Upper lobe of left lung (tissue), 6 donors: Measurements from ENCODE around the gene LAD1. TPM values are rescaled to one million over a fixed set of nuclear protein-coding genes. Genes with fewer than 3 reads are reported as not detected.

ENCODE experiments used
- ATAC-seq, 2 donors: fragments of 200-7000 bp; cut with Tn5 transposase; one replicate each; pipeline ENCODE4 v1.9.1; 2022; ENCODE audit warnings: mild to moderate bottlenecking in 2 of 2, moderate library complexity in 2 of 2; ENCODE audit not compliant: low FRiP score in 2 of 2
- DNase-seq, 2 donors: peaks; one replicate each; pipeline ENCODE4 v3.0.0-alpha.2; 2019 to 2020
- H3K27ac ChIP-seq, 4 donors: fragments of 200-600 bp; sonication (generic); one replicate each; pipeline ENCODE4 v1.5.1; 2016 to 2019
- H3K27me3 ChIP-seq, 4 donors: fragments of 200-600 bp; sonication (generic); one replicate each; pipeline ENCODE4 v1.5.1; 2017 to 2019
- H3K36me3 ChIP-seq, 4 donors: fragments of 200-600 bp; sonication (generic); one replicate each; pipeline ENCODE4 v1.5.1; 2016 to 2019
- H3K4me1 ChIP-seq, 4 donors: fragments of 200-600 bp; sonication (generic); one replicate each; pipeline ENCODE4 v1.5.1; 2018 to 2019
- H3K4me3 ChIP-seq, 4 donors: fragments of 200-600 bp; sonication (generic); one replicate each; pipeline ENCODE4 v1.5.1; 2017 to 2019; ENCODE audit warnings: mild to moderate bottlenecking in 2 of 4, moderate library complexity in 1 of 4
- H3K9me3 ChIP-seq, 4 donors: fragments of 200-600 bp; sonication (generic); one replicate each; pipeline ENCODE4 v1.5.1; 2018 to 2019
- EP300 ChIP-seq, 4 donors: sonication (generic); formaldehyde crosslinking; IDR thresholded peaks; one replicate each; pipeline ENCODE4 v1.5.1; 2017; ENCODE audit warnings: antibody characterized with exemption in 4 of 4, control low read depth in 2 of 4
- POLR2A ChIP-seq, 4 donors: fragments of 450-650 bp; IDR thresholded peaks; one replicate each; pipeline ENCODE4 v1.5.1; 2016 to 2017; ENCODE audit warnings: antibody characterized with exemption in 4 of 4, mild to moderate bottlenecking in 2 of 4
- POLR2AphosphoS5 ChIP-seq, 2 donors: sonication (generic); formaldehyde crosslinking; IDR thresholded peaks; one replicate each; pipeline ENCODE4 v1.5.1; 2017; ENCODE audit warnings: antibody characterized with exemption in 2 of 2
- WGBS, 2 donors: methylation state at CpG; one replicate each; pipeline ENCODE4 v1.1.5; 2017 to 2018; 5-methylcytosine and 5-hydroxymethylcytosine counted together
- total RNA-seq, 6 donors: library from RNA; depleted of rRNA in 4 of 6; stranded (reverse); fragments of >200 nt in 4 of 6; gene quantifications; one replicate each; pipeline versions ENCODE4 v1.1.0 to v1.2.1, GENCODE V29; 2016 to 2021
- TF ChIP-seq, protein P1 (sequence below), 6 experiments: fragments of 450-650 bp in 4 of 6; fragments of 200-600 bp in 2 of 6; sonication (generic) in 2 of 6; IDR thresholded peaks; one replicate each; pipeline ENCODE4 v1.5.1; 2016 to 2019; ENCODE audit warnings: antibody characterized with exemption in 6 of 6
- donor health status: DM: no; HTN: no; CAD: no; lungs with moderate emphysema.
- donor health status: DM: no; HTN: yes; CAD: no; lungs with severe emphysema.

LAD1 gene
- total RNA-seq, 6 donors from 2014 or later: 12.6 to 48.1 (median 39.1) TPM

DNA sequence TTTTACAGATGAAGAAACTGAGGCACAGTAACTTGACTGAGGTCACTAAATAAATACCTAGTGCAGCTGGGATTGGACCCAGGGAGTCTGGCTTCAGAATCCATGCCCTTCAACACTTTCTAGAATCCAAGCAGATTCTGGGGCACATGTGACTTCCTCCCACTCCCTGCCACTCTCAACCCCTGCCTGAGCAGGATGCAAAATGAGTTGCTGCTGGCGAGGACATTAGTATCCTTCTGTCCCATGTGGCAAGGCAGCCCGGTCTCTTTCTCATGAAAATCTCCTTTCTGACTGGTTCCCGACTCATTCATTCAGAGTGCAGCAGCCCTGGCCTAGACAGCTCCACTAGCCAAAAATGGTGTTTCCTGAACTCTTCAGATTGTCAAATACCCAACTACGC, 50.0 kb downstream of the LAD1 start:
- peaks cover 3 to 9% (median 6%) of the 10 kb centered on the region in 4 donors for H3K4me1 ChIP-seq
- TF ChIP-seq EP300 (IDR thresholded peaks at IDR 0.05): no peak
- TF ChIP-seq, protein P1, sequence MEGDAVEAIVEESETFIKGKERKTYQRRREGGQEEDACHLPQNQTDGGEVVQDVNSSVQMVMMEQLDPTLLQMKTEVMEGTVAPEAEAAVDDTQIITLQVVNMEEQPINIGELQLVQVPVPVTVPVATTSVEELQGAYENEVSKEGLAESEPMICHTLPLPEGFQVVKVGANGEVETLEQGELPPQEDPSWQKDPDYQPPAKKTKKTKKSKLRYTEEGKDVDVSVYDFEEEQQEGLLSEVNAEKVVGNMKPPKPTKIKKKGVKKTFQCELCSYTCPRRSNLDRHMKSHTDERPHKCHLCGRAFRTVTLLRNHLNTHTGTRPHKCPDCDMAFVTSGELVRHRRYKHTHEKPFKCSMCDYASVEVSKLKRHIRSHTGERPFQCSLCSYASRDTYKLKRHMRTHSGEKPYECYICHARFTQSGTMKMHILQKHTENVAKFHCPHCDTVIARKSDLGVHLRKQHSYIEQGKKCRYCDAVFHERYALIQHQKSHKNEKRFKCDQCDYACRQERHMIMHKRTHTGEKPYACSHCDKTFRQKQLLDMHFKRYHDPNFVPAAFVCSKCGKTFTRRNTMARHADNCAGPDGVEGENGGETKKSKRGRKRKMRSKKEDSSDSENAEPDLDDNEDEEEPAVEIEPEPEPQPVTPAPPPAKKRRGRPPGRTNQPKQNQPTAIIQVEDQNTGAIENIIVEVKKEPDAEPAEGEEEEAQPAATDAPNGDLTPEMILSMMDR (IDR thresholded peaks at IDR 0.05): no peak
- TF ChIP-seq POLR2AphosphoS5 (IDR thresholded peaks at IDR 0.05): no peak
- TF ChIP-seq POLR2A (IDR thresholded peaks at IDR 0.05): no peak
- H3K27me3 ChIP-seq: peaks cover 0 to 3% (median 0%) of the 10 kb centered on the region in 4 donors
- no peaks in the 10 kb centered on the region for H3K9me3 ChIP-seq
- WGBS, 2 donors: 62 to 76% methylated on average over 4 of the region's 4 CpGs
- H3K27ac ChIP-seq: no peak overlapping the region
- H3K36me3 ChIP-seq: no peaks in the 10 kb centered on the region
- H3K4me3 ChIP-seq: no peak overlapping the region
- no peak for ATAC-seq
- DNase-seq: no peak

DNA sequence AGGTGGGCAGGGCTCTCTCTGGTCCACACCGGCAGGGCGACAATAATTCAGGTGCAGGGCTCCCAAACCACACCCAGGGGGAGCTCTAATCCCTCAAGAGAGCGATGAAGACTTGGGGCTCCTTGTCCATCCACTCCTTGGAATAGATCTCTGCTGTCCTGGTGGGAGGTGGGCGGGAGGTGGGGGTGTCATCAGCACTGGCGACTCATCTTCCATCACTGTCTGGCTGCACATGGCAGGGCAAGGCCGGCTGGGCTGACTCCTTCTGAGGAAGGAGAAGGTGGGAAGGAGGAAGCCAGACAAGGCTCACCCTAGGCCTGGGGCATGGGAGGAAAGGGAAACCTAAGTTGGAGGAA, 50.9 kb downstream of the LAD1 start:
- Histone ChIP-seq H3K27me3 (peaks cover 0 to 3% (median 0%) of the 10 kb centered on the region in 4 donors), H3K4me1 (peaks cover 3 to 9% (median 6%) of the 10 kb centered on the region in 4 donors), H3K27ac (no peak overlapping the region), H3K36me3 (no peaks in the 10 kb centered on the region), H3K4me3 (no peak overlapping the region), H3K9me3 (no peaks in the 10 kb centered on the region)
- TF ChIP-seq, protein P1 (IDR thresholded peaks at IDR 0.05): peak; percentile 27 to 60 (median 46)
- TF ChIP-seq POLR2A (IDR thresholded peaks at IDR 0.05): no peak
- no peak for TF ChIP-seq EP300 (IDR thresholded peaks at IDR 0.05)
- no peak for TF ChIP-seq POLR2AphosphoS5 (IDR thresholded peaks at IDR 0.05)
- 24 to 29% methylated on average over 5 to 6 of the region's 6 CpGs for WGBS, 2 donors
- ATAC-seq (peak in 1 of 2 donors; percentile 42), DNase-seq (no peak)

DNA sequence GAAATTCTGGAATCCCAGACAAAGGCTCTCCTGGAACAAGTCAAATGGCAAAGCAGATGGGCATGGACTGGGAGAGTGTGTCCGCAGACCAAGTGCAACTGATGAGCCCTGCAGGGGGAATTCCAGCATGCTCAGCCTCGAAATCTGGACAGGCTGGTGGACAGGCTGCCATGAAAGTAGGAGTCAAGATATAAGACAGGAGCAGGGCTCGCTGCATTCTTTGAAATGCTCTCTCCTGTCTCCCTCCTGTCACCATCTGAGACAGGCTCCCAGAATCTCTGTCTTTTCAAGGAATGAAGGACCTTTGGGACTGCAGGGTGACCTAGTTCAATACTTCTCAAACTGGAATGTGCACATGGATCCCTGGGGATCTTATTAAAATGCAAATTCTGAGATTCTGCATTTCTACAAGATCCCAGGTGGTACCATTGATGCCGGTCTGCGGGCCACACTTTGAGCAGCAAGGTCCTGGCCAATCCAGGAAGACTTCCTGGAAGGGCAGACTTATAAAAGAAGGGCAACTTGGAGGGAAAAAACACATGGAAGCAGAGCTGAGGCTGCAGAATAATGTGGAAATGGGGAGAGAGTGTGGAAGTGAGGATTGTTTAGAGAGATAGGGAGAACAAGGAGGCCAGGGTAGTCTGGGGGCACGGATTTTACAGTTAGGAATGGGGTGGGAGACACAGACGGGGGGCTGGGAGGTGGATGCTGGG, 51.5 kb downstream of the LAD1 start:
- no peaks in the 10 kb centered on the region for H3K9me3 ChIP-seq
- no peaks in the 10 kb centered on the region for H3K36me3 ChIP-seq
- peaks cover 3 to 9% (median 6%) of the 10 kb centered on the region in 4 donors for H3K4me1 ChIP-seq
- H3K4me3 ChIP-seq: no peak overlapping the region
- no peak for ATAC-seq
- H3K27me3 ChIP-seq: peaks cover 0 to 3% (median 0%) of the 10 kb centered on the region in 4 donors
- no peak for TF ChIP-seq EP300 (IDR thresholded peaks at IDR 0.05)
- no peak for TF ChIP-seq POLR2AphosphoS5 (IDR thresholded peaks at IDR 0.05)
- TF ChIP-seq POLR2A (IDR thresholded peaks at IDR 0.05): no peak
- TF ChIP-seq, protein P1 (IDR thresholded peaks at IDR 0.05): no peak
- no peak for DNase-seq
- H3K27ac ChIP-seq: no peak overlapping the region
- 43 to 54% methylated on average over 7 of the region's 7 CpGs for WGBS, 2 donors

DNA sequence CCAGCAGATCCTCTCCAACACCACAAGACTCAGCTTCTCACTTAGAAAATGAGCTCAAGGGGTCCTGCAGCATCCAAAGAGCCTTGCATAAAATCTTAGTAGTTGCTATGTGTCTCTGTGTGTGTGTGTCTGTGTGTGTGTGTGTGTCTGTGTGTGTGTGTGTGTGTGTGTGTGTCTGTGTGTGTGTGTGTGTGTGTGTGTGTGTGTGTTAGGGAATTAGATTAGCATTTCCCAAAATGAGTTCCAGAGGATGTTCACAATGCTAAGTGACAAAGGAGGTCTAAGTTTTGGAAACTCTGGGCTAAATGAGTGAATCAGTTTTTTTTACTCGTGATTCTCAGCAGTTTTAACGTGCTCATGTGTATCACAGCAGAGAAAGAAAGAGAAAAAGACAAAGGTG, 52.1 kb downstream of the LAD1 start:
- peaks cover 0 to 3% (median 0%) of the 10 kb centered on the region in 4 donors for H3K27me3 ChIP-seq
- H3K9me3 ChIP-seq: no peaks in the 10 kb centered on the region
- TF ChIP-seq POLR2AphosphoS5 (IDR thresholded peaks at IDR 0.05) (no peak), POLR2A (IDR thresholded peaks at IDR 0.05) (no peak), EP300 (IDR thresholded peaks at IDR 0.05) (no peak)
- TF ChIP-seq, protein P1 (IDR thresholded peaks at IDR 0.05): no peak
- H3K4me1 ChIP-seq: peaks cover 3 to 9% (median 6%) of the 10 kb centered on the region in 4 donors
- no peaks in the 10 kb centered on the region for H3K36me3 ChIP-seq
- no peak overlapping the region for H3K4me3 ChIP-seq
- DNase-seq: no peak
- 30% methylated on average over 2 of the region's 2 CpGs for WGBS, 2 donors
- no peak overlapping the region for H3K27ac ChIP-seq
- ATAC-seq: no peak
